OCI-LY7 (cell line): Measurements from ENCODE around the gene PLEKHG4. TPM values are rescaled to one million over a fixed set of nuclear protein-coding genes. Genes with fewer than 3 reads are reported as not detected.
A peak's percentile ranks its signal among the peaks of the same experiment; 100 is the strongest.

ENCODE experiments used
- BruUV-seq: library from RNA; stranded (reverse); fragments of 400-500 nt; replicated peaks from 2 replicates; lab custom pipeline; 2021; lab: Mats Ljungman, UMichigan
- CTCF ChIA-PET: fragments of 300-600 bp; sonication (Branson Sonifier 250); formaldehyde crosslinking; loops from one replicate; lab custom pipeline; 2022; ENCODE audit warnings: antibody characterized with exemption; ENCODE audit not compliant: unreplicated experiment; lab: Charles Lee
- POLR2A ChIA-PET: fragments of 300-600 bp; sonication (Branson Sonifier 250); formaldehyde crosslinking; loops from one replicate; lab custom pipeline; 2022; ENCODE audit warnings: antibody characterized with exemption; lab: Charles Lee
- DNase-seq: peaks from one replicate; pipeline ENCODE4 v3.0.0-alpha.2; 2015; ENCODE audit warnings: low spot score
- H2AFZ ChIP-seq: fragments of 200-600 bp; sonication (generic), shearing (Covaris generic); 2 replicates; pipeline ENCODE4 v1.6.1; 2014; ENCODE audit warnings: mild to moderate bottlenecking, antibody characterized with exemption, low read length, moderate library complexity
- H3K27ac ChIP-seq: fragments of 200-600 bp; sonication (generic); 2 replicates; pipeline ENCODE4 v1.5.1; 2014; ENCODE audit warnings: mixed run types, low read depth, mild to moderate bottlenecking, moderate library complexity, low read length, inconsistent platforms; ENCODE audit not compliant: poor library complexity, severe bottlenecking
- H3K36me3 ChIP-seq: fragments of 200-600 bp; sonication (generic); 2 replicates; pipeline ENCODE4 v1.6.1; 2014; ENCODE audit warnings: mild to moderate bottlenecking, antibody characterized with exemption, low read length, moderate library complexity, mixed read lengths; ENCODE audit not compliant: insufficient read depth
- H3K4me1 ChIP-seq: fragments of 200-600 bp; sonication (generic); 2 replicates; pipeline ENCODE4 v1.5.1; 2014; ENCODE audit warnings: mild to moderate bottlenecking, low read length; ENCODE audit not compliant: insufficient read depth, poor library complexity, severe bottlenecking
- H3K4me2 ChIP-seq: fragments of 200-600 bp; sonication (generic); 2 replicates; pipeline ENCODE4 v1.6.1; 2014; ENCODE audit warnings: mild to moderate bottlenecking, low read length
- H3K4me3 ChIP-seq: fragments of 200-600 bp; sonication (generic); 2 replicates; pipeline ENCODE4 v1.5.1; 2014; ENCODE audit warnings: mild to moderate bottlenecking, low read depth, low read length; ENCODE audit not compliant: poor library complexity, severe bottlenecking
- H3K79me2 ChIP-seq: fragments of 200-600 bp; sonication (generic); 2 replicates; pipeline ENCODE4 v1.6.1; 2016; ENCODE audit warnings: low read depth, mild to moderate bottlenecking, low read length, moderate library complexity, mixed read lengths; ENCODE audit not compliant: insufficient read depth
- H3K9me2 ChIP-seq: fragments of 200-600 bp; sonication (generic); 2 replicates; pipeline ENCODE4 v1.6.1; 2016; ENCODE audit warnings: mild to moderate bottlenecking, low read length, mixed read lengths; ENCODE audit not compliant: insufficient read depth
- H3K9me3 ChIP-seq: fragments of 200-600 bp; sonication (generic); 2 replicates; pipeline ENCODE4 v1.6.1; 2014; ENCODE audit warnings: mild to moderate bottlenecking, mixed run types, low read length, mixed read lengths
- H4K20me1 ChIP-seq: fragments of 200-600 bp; sonication (generic); 2 replicates; pipeline ENCODE4 v1.6.1; 2014; ENCODE audit warnings: mild to moderate bottlenecking, antibody characterized with exemption, low read length, moderate library complexity, mixed read lengths; ENCODE audit not compliant: insufficient read depth
- CTCF ChIP-seq: fragments of 200-600 bp; sonication (generic); conservative IDR thresholded peaks from 2 replicates; pipeline ENCODE4 v1.5.1; 2014; ENCODE audit warnings: mild to moderate bottlenecking, antibody characterized with exemption, low read length, moderate library complexity, mixed read lengths
- EZH2phosphoT487 ChIP-seq: fragments of 200-600 bp; sonication (generic); IDR thresholded peaks from 2 replicates; pipeline ENCODE4 v1.6.1; 2018; ENCODE audit warnings: low read depth, borderline replicate concordance, mild to moderate bottlenecking, mixed run types, antibody characterized with exemption, low read length, moderate library complexity, mixed read lengths
- intact Hi-C: fragments of 100-400 bp; cut with micrococcal nuclease; formaldehyde crosslinking; loops from one replicate; pipeline ENCODE4 v1.10.0; 2022; ENCODE audit not compliant: unreplicated experiment
- total RNA-seq, 2 experiments: library from RNA; depleted of rRNA in 1 of 2; stranded (reverse); fragments of >200 nt in 1 of 2; shearing (Covaris generic) in 1 of 2; gene quantifications; 2 replicates each; pipeline ENCODE4 v1.2.3, GENCODE V29; 2014 to 2022

Gene PLEKHG4
- total RNA-seq, 2 experiments from 2014 or later = 0.51 TPM; not detected in 1

GRCh38 chr16:67305216-67306071 is 26.1 kb downstream of the PLEKHG4 start:
- Histone ChIP-seq H3K27ac (no peak overlapping the region), H4K20me1 (no peaks in the 10 kb centered on the region), H3K9me3 (no peaks in the 10 kb centered on the region), H3K79me2 (no peaks in the 10 kb centered on the region), H3K9me2 (no peaks in the 10 kb centered on the region), H2AFZ (no peak overlapping the region), H3K4me1 (no peaks in the 10 kb centered on the region), H3K4me2 (no peak overlapping the region), H3K4me3 (no peak overlapping the region), H3K36me3 (no peaks in the 10 kb centered on the region)
- intact Hi-C loops = no loop called here
- no peak for DNase-seq
- TF ChIP-seq CTCF (peak; percentile 55), EZH2phosphoT487 (no peak)
- BruUV-seq = no TSS peak
- POLR2A ChIA-PET = no interaction called here
- CTCF ChIA-PET = no interaction called here

- H3K9me2 ChIP-seq = no peaks in the 10 kb centered on the region
- ChIA-PET POLR2A (no interaction called here), CTCF (no interaction called here)
- no peaks in the 10 kb centered on the region for H3K4me1 ChIP-seq
- intact Hi-C loops = no loop called here
- BruUV-seq = no TSS peak
- H3K79me2 ChIP-seq = no peaks in the 10 kb centered on the region
- no peak overlapping the region for H2AFZ ChIP-seq
- no peak overlapping the region for H3K27ac ChIP-seq
- H3K36me3 ChIP-seq = no peaks in the 10 kb centered on the region
- H4K20me1 ChIP-seq = no peaks in the 10 kb centered on the region
- H3K4me2 ChIP-seq = no peak overlapping the region
- no peak for DNase-seq
- TF ChIP-seq CTCF (no peak), EZH2phosphoT487 (no peak)
- H3K4me3 ChIP-seq = no peak overlapping the region
- H3K9me3 ChIP-seq = no peaks in the 10 kb centered on the region
These were observed 31.2 kb downstream of the PLEKHG4 start for GRCh38 chr16:67310561-67310960.
